Hepatocyte (in vitro differentiated cells): ENCODE measurements around the gene FA2H. TPM values are rescaled to one million over a fixed set of nuclear protein-coding genes. Genes with fewer than 3 reads are reported as not detected.

ENCODE experiments used
- DNase-seq: peaks from one replicate; pipeline ENCODE4 v3.0.0-alpha.2; 2016; ENCODE audit warnings: low spot score
- H2AFZ ChIP-seq: fragments of 200-600 bp; sonication (generic); 2 replicates; pipeline ENCODE4 v1.6.0; 2016; ENCODE audit warnings: antibody characterized with exemption, mild to moderate bottlenecking
- H3K27ac ChIP-seq: fragments of 200-600 bp; sonication (generic); 2 replicates; pipeline ENCODE4 v1.5.1; 2016; ENCODE audit warnings: mild to moderate bottlenecking
- H3K27me3 ChIP-seq: fragments of 200-600 bp; sonication (generic); 2 replicates; pipeline ENCODE4 v1.6.1; 2016
- H3K36me3 ChIP-seq: fragments of 200-600 bp; sonication (generic); replicated peaks from 2 replicates; pipeline ENCODE4 v1.5.1; 2016; ENCODE audit warnings: low read depth; ENCODE audit not compliant: insufficient read depth
- H3K4me1 ChIP-seq: fragments of 200-600 bp; sonication (generic); 2 replicates; pipeline ENCODE4 v1.5.1; 2016; ENCODE audit warnings: mild to moderate bottlenecking, moderate library complexity; ENCODE audit not compliant: insufficient read depth
- H3K4me2 ChIP-seq: fragments of 200-600 bp; sonication (generic); 2 replicates; pipeline ENCODE4 v1.6.0; 2016
- H3K4me3 ChIP-seq: fragments of 200-600 bp; sonication (generic); 2 replicates; pipeline ENCODE4 v1.5.1; 2016; ENCODE audit warnings: mild to moderate bottlenecking
- H3K79me2 ChIP-seq: fragments of 200-600 bp; sonication (generic); 2 replicates; pipeline ENCODE4 v1.6.0; 2017; ENCODE audit warnings: mild to moderate bottlenecking
- H3K9me2 ChIP-seq: fragments of 200-600 bp; sonication (generic); replicated peaks from 2 replicates; pipeline ENCODE4 v1.6.0; 2017; ENCODE audit warnings: mild to moderate bottlenecking; ENCODE audit not compliant: insufficient read depth
- H3K9me3 ChIP-seq: fragments of 200-600 bp; sonication (generic); 2 replicates; pipeline ENCODE4 v1.5.1; 2016; ENCODE audit warnings: low read depth, mild to moderate bottlenecking
- H4K20me1 ChIP-seq: fragments of 200-600 bp; sonication (generic); 2 replicates; pipeline ENCODE4 v1.6.0; 2016; ENCODE audit warnings: mild to moderate bottlenecking; ENCODE audit not compliant: insufficient read depth, poor library complexity, severe bottlenecking
- CTCF ChIP-seq: fragments of 200-600 bp; sonication (generic); IDR thresholded peaks from 2 replicates; pipeline ENCODE4 v1.5.1; 2016; ENCODE audit warnings: antibody characterized with exemption, mild to moderate bottlenecking; ENCODE audit not compliant: poor library complexity
- EZH2 ChIP-seq: fragments of 200-600 bp; sonication (generic); IDR thresholded peaks from 2 replicates; pipeline ENCODE4 v1.6.1; 2016; ENCODE audit warnings: antibody characterized with exemption, mild to moderate bottlenecking, borderline replicate concordance
- EZH2phosphoT487 ChIP-seq: fragments of 200-600 bp; sonication (generic); IDR thresholded peaks from one replicate; pipeline ENCODE4 v1.6.1; 2018; ENCODE audit warnings: antibody characterized with exemption, mild to moderate bottlenecking, low read depth, moderate library complexity; ENCODE audit not compliant: unreplicated experiment, severe bottlenecking
- WGBS: methylation state at CpG from one replicate; pipeline ENCODE4 v1.1.6; 2016; ENCODE audit warnings: low lambda C conversion rate; ENCODE audit errors: missing lambda C conversion rate; 5-methylcytosine and 5-hydroxymethylcytosine counted together
- polyA plus RNA-seq: library from polyadenylated mRNA; unstranded; fragments of >200 nt; fragmentation: Nextera tagmentation; extraction: Ambion mirVana; gene quantifications from 2 replicates; pipeline ENCODE4 v1.2.1, GENCODE V29; 2016
- total RNA-seq: library from RNA; depleted of rRNA; stranded (reverse); fragments of >200 nt; gene quantifications from 2 replicates; pipeline ENCODE4 v1.2.3, GENCODE V29; 2014

The FA2H gene
- total and polyA plus RNA-seq, 2 experiments from 2014 or later = 2.1 to 7.8 TPM

- Histone ChIP-seq H3K27me3 (no peaks in the 10 kb centered on the region), H3K9me2 (no peaks in the 10 kb centered on the region), H3K9me3 (no peaks in the 10 kb centered on the region), H3K4me1 (no peaks in the 10 kb centered on the region), H3K36me3 (no peaks in the 10 kb centered on the region), H3K4me3 (no peak overlapping the region), H3K27ac (no peak overlapping the region), H2AFZ (no peak overlapping the region), H3K4me2 (no peak overlapping the region), H3K79me2 (no peaks in the 10 kb centered on the region), H4K20me1 (no peaks in the 10 kb centered on the region)
- TF ChIP-seq EZH2 (no peak), CTCF (no peak), EZH2phosphoT487 (no peak)
- 85% methylated on average over 14 of the region's 15 CpGs for WGBS
- no peak for DNase-seq
Observed at GRCh38 chr16:74716355-74716754, 58.3 kb downstream of the FA2H start.

GRCh38 chr16:74713876-74714275, 60.7 kb downstream of the FA2H start:
- no peak for DNase-seq
- Histone ChIP-seq H3K79me2 (no peaks in the 10 kb centered on the region), H3K27me3 (no peaks in the 10 kb centered on the region), H3K4me3 (no peak overlapping the region), H3K4me1 (no peaks in the 10 kb centered on the region), H3K27ac (no peak overlapping the region), H3K4me2 (no peak overlapping the region), H3K9me3 (no peaks in the 10 kb centered on the region), H3K36me3 (no peaks in the 10 kb centered on the region), H4K20me1 (no peaks in the 10 kb centered on the region), H3K9me2 (no peaks in the 10 kb centered on the region), H2AFZ (no peak overlapping the region)
- no peak for TF ChIP-seq EZH2
- TF ChIP-seq EZH2phosphoT487 = no peak
- TF ChIP-seq CTCF = no peak
- 89% methylated on average over 10 of the region's 10 CpGs for WGBS

GRCh38 chr16:74713325-74713724, 61.3 kb downstream of the FA2H start:
- Histone ChIP-seq H3K4me3 (no peak overlapping the region), H3K4me1 (no peaks in the 10 kb centered on the region), H4K20me1 (no peaks in the 10 kb centered on the region), H2AFZ (no peak overlapping the region), H3K9me3 (no peaks in the 10 kb centered on the region), H3K27ac (no peak overlapping the region), H3K27me3 (no peaks in the 10 kb centered on the region), H3K4me2 (no peak overlapping the region), H3K79me2 (no peaks in the 10 kb centered on the region), H3K36me3 (no peaks in the 10 kb centered on the region), H3K9me2 (no peaks in the 10 kb centered on the region)
- WGBS = 93% methylated on average over 9 of the region's 10 CpGs
- no peak for DNase-seq
- TF ChIP-seq EZH2 = no peak
- TF ChIP-seq CTCF = no peak
- TF ChIP-seq EZH2phosphoT487 = no peak

GRCh38 chr16:74711938-74712337, 62.7 kb downstream of the FA2H start:
- H3K27ac ChIP-seq = no peak overlapping the region
- H3K4me3 ChIP-seq = no peak overlapping the region
- no peaks in the 10 kb centered on the region for H3K4me1 ChIP-seq
- no peaks in the 10 kb centered on the region for H3K79me2 ChIP-seq
- no peaks in the 10 kb centered on the region for H4K20me1 ChIP-seq
- H3K27me3 ChIP-seq = no peaks in the 10 kb centered on the region
- 93% methylated on average over 12 of the region's 12 CpGs for WGBS
- H3K4me2 ChIP-seq = no peak overlapping the region
- no peaks in the 10 kb centered on the region for H3K36me3 ChIP-seq
- TF ChIP-seq EZH2phosphoT487 (no peak), EZH2 (no peak), CTCF (no peak)
- no peak overlapping the region for H2AFZ ChIP-seq
- DNase-seq = no peak
- no peaks in the 10 kb centered on the region for H3K9me3 ChIP-seq
- H3K9me2 ChIP-seq = no peaks in the 10 kb centered on the region
